ENCODE results near the gene KCNT2.
"Not testable (repeated sequence)": the region's sequence is repeated elsewhere in the genome, so short reads cannot be mapped to it uniquely, and the experiment has no call there.

Gene KCNT2

DNA sequence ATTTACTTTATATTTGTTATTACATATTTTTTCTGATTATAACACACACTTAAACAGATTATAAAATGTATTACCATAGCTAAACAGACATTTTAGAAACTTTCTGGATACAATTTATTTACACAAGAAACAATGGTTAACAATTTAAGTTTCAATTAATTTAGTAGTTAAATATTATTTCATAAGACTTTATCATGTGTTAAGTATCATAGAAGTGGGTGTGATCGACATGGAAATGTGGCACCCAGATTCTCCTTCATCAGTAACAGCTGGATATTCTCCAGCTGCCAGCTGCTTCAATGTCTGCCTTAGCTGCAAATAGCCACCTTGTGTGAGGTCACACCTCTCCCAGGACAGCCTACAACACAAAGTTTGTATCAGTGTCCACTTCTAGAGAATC lies 97.8 kb downstream of the KCNT2 start:
- no peak for DNase-seq

DNA sequence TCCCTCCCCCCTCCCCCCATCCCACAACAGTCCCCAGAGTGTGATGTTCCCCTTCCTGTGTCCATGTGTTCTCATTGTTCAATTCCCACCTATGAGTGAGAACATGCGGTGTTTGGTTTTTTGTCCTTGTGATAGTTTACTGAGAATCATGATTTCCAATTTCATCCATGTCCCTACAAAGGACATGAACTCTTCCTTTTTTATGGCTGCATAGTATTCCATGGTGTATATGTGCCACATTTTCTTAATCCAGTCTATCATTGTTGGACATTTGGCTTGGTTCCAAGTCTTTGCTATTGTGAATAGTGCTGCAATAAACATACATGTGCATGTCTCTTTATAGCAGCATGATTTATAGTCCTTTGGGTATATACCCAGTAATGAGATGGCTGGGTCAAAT lies 104.0 kb downstream of the KCNT2 start:
- not testable (repeated sequence) for DNase-seq

DNA sequence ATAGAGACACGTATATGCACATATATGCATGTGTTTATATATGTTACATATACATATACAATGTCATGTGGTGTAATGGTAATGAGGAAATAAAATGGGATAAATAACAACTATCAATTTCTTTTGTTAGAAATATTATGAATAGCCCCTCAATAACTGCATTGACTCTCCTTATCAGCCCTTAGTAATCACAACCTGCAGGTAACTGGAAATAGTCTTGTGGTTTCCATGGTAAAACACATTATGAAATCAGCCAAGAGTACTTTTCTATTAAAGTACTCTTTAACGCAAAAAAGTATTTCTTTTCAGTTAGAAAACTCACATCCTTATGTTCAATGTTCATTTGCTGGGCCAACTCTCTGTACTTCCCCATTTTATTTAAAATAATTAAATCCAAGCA lies 105.8 kb downstream of the KCNT2 start:
- DNase-seq: no peak

DNA sequence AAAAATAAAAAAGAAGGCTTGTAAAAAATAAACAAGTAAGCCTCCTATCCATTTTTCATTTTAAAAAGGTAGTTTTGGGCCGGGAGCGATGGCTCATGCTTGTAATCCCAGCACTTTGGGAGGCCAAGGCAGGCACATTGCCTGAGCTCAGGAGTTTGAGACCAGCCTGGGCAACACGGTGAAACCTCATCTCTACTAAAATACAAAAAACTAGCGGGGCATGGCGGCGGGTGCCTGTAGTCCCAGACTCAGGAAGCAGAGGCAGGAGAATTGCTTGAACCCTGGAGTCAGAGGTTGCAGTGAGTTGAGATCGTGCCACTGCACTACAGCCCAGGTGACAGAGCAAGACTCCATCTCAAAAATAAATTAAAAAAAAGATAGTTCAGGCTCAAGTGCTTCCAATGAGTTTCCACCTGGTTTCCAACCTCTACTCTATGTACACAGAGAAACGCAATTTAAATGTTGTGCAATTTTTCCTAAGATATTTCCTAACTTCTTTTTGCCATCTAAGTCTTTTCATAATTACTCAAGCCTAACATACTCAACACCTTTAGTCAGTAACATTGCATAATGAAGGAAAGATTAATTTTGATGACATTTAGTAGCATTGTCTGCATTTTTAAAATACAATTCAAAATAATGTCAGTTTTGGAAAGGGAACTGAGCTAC lies 106.3 kb downstream of the KCNT2 start:
- no peak for DNase-seq

DNA sequence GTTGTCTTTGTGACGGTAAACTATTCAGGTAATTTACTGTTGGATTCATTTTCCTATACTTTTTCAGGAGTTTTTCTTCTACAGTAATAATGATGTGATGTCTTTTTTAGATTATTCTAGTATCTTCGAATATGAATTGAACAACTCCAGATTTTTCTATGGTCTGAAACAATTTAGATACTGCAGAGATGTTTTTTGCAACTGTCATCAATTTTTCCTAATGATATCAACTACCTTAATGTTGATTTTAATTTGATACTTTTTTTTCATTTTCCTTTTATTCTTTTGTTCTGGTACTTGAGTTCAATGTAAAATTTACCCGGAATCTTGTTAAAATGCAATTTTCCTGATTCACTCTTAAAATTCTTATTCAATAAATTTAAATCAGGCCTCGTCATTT lies 110.4 kb downstream of the KCNT2 start:
- DNase-seq: no peak

DNA sequence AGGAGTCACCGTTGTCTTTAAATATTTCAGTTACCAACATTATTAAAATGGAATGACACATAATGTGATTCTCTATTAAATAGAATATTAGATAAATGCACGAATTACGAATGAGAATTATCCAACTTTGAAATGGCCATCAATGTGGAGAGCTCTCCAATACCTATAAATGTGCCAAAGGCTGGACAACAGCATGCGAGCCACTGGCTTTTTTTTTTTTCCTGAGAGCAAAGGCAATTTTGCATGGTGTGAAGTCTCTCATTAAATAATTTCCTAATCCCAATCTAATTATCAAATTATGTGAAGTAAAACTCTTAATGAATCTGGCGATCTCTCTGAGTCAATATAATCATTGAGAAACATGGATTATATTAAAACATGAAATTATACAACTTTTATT lies 113.5 kb downstream of the KCNT2 start:
- DNase-seq: no peak

DNA sequence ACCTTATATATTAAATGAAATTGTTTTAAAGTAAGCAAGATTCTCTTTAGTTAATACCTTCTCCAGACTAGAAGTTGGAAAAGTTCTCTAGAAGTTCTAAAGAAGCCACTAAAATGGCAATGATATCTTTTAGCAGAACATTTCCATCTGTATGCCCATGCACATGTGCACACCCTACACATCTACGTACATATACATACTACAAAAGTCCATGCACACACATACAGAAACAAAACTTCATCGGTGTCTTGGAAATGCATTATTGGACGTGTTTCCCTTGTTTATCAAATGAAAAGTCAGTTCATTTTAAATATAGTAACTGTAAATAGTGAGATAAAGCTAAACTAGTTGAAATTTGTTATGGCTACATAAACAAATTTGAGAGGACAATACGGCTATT lies 114.4 kb downstream of the KCNT2 start:
- no peak for DNase-seq

DNA sequence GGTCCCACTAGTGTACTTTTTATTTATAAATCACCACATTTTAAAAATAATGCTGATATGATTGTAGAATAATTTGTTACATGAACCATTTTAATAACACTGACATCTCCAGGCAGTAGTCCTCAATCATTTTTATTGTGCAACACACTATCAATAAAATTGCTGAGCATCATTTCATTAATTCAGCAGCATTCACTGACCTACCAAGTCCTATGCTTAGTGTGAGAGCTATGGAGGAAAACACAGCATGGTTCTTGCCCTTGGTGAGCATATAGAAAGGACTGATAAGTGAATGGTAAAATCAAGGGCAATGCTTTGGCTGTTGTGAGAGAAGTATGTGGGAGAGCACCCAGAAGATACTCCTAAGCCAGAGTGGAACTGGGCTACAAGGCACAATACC lies 119.7 kb downstream of the KCNT2 start:
- DNase-seq: no peak

DNA sequence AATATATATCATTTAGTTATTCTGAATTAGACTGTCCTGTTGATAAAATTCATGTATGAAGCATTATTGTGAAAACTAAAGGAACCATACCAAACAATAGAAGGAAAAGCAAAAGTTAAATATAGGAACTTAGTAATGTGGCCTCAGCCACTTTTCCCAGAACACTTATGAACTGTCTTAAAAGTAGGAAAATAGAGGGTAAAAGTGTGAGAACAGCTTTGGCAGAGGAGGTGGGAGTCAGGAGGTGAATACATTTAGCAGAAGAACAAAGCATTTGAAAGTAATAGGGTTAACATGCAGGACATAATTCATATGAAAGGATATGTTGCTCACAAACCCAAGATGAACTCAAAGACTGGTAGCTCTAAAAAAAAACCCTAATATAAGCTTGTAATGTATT lies 121.9 kb downstream of the KCNT2 start:
- DNase-seq: no peak

DNA sequence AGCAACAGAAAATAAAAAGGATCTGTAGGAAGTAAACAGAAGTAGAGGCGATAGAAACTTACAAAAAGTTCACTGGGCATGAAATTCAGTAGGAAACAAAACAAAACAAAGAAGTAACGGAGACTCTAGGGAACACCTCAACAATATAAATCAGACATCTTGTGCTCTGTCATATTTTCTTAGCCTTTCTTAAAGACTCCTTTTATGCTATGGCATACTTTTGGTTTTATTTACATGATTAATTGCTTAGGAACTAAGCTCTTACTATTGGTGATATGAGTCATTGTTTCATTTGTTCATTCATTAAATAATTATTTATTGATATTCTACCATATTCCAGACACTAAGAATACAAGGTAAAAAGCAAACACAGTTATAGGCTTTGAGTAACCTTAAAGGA lies 126.6 kb downstream of the KCNT2 start:
- DNase-seq: no peak

DNA sequence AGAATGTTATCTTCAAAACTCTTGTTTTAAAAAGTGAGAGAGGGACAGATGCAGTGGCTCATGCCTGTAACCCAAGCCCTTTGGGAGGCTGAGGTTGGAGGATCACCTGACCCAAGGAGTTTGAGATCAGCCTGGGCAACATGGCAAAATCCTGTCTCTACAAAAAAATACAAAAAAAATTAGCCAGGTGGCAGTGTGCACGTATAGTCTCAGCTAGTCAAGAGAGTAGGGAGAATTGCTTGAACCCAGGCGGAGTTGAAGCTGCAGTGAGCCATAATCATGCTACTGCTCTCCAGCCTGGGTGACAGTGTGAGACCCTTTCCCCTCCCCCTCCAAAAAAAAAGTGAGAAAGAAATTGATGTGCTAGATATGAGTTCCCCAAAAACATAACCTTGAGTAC lies 131.0 kb downstream of the KCNT2 start:
- DNase-seq: no peak

DNA sequence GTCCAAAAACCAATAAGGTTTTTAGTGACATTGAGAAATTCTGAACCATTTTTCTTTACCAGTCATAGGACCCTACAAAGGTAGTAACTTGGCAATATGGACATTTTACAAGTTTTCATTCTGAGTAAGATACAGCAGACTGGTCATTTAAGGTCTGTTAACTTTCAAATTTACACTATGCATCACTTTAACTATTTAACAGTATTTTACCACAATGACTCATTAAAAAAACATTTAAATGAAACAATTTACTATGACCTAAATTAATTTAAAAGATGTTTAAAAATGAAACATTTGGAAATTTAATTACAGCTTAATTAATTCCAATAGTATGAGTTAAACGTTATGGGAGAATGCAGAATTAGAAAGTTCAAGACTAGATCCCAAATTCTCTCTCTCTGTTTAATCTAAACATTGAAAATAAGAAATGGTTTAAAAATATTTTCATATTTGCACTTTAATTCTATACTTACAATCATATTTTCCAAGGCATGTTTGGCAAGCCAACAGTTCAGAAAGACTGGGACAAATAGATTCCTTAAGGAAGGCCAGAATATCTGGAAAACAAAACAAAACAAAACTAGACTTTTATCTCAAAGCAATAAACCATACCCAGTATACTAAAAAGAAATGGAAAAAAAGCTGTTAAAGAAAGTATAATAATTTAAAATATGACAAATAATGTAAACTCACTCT lies 140.9 kb downstream of the KCNT2 start:
- DNase-seq: no peak

DNA sequence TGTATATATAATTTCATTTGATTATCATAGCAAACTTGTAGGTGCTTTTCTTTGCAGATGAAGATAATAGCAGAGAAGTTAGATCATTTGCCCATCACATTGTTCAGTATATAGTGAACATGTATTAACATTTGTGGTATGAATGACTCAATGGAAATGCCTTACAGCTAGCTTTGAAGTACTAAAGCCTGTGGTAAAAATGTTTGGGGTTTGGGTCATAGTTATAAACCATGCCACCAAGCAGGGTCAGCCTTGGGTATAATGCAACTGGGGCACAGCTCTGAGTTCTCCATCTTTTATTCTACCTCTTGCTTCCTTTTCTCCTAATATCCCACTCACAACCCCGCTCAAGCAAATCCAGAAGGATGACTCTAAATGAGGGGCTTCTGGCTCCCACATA lies 141.6 kb downstream of the KCNT2 start:
- no peak for DNase-seq

DNA sequence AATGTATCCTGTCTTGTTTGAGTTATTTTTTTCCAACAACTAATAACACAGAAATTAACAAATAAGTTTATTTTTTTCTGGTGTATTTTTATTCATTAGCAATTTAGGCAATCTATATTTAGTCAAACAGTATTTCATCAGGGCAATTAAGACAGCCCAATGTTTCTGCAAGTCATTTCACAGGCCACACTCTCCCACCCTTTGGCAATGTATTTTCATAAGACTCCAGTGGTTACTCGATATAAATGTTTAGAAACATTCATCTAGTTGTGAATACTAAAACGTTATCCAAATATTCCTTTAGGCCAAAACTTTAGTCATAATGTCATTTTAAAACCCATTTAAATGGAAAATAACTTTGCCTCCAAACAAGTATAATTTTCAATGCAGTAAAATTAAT lies 142.1 kb downstream of the KCNT2 start:
- no peak for DNase-seq

DNA sequence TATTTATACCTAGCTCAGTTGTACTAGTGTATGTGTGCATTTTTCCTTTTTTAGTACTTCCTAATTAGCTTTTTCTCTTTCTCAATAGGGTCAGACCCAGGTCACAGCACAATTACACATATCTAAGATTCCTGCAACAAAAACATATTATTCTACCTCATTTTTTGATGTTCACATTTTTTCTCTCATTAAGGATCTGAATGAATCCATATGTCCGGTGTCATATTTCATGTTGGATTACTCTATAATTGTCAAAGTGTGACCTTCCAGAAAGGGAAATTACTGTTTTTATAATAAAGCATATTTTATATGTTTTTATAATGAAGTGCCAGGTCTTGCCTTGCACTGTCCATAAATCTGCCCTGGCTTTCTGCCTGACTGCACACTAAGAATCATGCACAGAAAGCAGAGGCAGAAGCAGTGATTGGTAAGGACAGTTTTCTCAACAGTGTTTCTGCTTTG lies 143.7 kb downstream of the KCNT2 start:
- DNase-seq: no peak

DNA sequence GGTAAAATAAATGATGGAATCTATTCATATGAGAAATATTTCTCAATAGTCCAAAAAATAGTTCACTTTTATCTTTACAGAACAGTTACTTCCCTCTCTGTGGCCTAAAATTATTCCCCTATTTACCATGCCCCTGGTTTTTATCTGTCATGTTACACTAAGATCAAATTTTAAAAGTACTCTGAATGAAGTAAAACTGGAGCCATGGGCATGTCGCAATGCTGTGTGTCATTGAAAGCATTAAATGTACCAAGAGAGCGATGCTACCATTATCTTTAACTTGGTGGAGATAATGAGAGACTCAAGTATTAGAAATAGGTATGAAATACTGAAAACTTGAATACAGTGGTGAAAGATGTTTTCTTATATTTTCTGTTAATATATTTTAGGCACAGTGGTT lies 146.2 kb downstream of the KCNT2 start:
- DNase-seq: no peak

DNA sequence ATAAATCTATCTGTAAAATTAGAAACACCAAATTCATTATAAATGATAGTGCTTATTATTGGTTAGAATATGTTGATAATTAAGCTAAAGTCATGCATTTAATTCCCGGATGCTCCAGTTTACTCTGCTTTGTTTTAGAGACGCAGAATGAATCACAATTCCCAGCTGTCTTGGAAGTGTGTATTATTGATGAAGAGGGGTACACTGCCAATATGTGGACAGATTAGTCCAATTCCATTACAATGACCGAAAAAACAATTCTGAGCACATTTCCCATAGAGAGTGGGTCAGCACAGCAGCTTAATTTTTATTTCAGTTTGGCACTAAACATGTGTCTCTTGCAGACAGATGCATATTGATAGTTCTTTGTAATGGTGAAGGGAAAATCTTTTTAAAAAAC lies 146.7 kb downstream of the KCNT2 start:
- DNase-seq: no peak

DNA sequence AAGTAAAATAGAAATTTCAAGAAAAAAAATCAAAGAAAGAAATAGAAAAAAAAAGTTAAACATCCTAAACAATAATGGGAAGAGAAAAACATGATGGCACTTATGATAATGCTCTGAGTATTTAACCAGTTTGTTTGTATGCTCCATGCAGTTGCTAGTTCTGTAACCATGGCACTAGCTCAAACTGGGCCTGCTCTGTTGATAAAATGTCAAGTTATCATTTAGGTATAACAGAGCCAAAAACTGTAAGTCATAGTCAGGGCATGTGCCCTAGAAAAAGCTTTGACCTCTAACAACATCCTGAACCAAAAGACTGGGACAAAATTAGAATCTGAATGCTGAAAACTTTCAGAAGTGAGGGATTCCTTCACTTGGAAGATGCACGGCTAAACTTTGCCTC lies 148.9 kb downstream of the KCNT2 start:
- DNase-seq: no peak

DNA sequence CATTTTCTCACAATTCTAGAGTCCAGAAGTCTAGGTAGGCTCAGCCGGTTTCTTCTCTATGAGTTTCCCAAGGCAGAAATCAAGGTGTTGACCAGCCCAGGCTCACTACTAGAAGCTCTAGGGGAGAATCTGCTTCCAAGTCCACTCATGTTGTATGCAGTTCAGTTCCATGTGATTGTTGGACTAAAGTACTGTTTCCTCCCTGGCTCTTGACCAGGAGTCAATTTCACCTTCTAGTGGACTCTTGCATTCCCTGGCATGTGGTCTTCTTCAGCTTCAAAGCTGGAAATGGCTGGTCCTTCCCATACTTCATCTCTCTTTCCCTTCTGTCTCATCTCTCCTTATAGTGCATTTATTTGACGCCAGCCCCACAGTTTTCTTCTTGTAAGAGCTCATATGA lies 153.4 kb downstream of the KCNT2 start:
- DNase-seq: no peak

DNA sequence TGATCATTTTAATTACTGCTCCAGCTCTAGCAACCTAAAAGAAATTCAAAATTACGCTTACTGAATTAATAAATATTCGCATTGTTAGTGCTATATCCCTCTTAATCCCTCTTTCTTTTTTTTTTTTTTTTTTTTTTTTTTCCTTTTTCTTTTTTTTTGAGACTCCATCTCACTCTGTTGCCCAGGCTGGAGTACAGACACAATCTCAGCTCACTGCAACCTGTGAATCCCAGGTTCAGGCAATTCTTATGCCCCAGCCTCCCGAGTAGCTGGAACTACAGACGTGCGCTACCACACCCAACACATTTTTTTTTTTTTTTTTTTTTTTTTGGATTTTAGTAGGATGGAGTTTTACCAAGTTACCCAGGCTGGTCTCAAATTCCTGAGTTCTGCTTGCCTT lies 157.1 kb downstream of the KCNT2 start:
- no peak for DNase-seq

DNA sequence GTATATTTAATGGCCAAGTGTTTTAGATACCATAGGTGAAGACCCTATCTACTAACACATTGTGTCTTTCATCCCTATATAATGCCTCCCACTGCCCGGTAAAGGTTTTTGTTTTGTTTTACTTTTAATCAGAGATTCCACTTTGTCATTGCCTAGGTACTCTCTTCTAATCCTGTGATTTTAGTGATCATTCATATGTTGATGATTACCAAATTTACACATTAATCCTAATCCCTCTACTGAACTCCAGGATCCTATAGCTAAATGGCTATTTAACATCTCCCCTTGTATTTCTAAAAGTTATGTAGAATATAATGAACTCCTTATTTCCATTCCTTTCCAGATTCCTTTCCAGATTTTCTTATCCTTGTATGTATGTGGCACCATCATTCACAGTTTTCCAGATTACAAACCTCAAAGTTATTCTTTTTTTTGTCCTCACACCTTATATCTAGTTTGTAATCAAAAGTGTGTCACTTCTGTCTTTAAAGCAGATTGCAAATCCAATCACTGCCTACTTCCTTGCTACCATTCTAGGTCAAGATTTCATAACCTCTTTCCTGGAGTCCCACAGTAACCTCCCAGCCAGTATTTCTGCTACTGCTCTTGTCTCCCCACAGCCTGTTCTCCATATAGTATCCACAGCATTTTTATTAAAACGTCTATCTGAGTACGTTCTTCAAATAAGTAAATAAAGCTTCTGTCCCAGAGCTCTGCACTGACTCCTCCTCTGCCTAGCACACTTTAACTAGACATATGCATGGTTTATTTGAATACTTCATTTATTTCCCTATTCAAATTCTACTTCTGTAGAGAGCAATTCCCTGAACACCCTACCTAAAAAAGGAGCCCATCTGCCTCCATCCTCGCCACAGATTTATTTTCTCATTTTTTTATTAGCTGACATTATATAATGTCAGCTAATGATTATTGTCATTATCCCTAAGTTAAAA lies 157.8 kb downstream of the KCNT2 start:
- no peak for DNase-seq

DNA sequence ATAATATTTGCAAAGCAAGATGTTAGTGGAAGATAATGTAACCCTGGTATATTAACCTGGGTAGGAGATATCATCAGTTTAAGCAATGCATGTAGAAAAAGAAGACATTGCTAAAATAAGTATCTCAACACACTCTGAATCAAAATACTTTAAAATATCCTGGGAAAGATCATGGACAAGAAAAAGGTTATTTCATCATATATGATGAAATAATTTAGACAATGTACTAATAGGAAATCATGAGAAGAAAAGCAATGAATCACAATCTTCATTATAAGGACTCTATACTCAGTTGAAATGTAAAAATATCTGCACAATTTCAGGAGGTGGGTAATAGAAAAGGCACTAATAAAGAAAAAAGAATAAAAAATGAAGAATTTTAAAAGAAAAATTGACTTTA lies 158.8 kb downstream of the KCNT2 start:
- DNase-seq: no peak

DNA sequence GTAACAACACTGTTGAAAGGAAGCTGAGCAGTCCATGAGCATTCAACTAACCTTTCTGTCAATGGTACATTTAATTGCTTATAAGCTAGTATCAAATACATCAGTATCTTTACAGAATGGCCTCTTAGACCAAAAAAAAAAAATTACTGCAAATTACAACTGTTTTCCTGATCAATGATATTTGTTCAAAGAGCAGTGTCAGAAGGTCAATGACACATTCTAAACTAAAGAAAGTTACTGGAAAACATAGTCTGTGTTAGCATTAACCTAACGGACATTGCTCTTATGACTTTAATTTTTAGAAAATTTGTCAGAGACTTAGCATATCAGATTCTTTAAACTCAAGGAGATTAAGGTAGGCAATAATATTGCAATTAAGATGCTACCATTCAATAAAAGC lies 162.5 kb downstream of the KCNT2 start:
- no peak for DNase-seq

DNA sequence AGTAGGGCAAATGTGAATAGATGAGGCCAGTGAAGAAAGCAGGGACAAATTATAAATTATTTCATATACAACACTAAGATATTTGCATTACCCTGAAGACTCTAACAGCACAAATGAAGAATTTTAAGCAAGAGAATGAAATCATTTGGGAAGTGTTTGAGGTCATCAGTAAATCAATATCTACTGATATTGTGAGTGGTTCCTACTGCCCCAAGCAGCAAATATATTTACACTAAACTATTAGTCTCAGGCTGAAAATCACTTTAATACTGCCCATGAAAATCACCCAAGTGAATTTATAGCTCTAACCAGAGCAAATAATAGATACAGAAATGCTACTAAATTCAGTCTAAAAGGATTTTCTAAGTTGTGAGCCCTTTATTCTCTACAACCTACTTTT lies 163.6 kb downstream of the KCNT2 start:
- DNase-seq: no peak

All from CD4-positive, alpha-beta T cell treated with Interferon gamma for 1 hour (primary cell).